Activated CD8-positive, alpha-beta memory T cell treated with anti-CD3 and anti-CD28 coated beads for 1 hour (primary cell): ENCODE results near the gene ASXL1.
"Not testable (repeated sequence)": the region's sequence is repeated elsewhere in the genome, so short reads cannot be mapped to it uniquely, and the experiment has no call there.

Experiments
- DNase-seq, 2 donors: peaks; one replicate each; pipeline ENCODE4 v3.0.0-alpha.2; 2020; ENCODE audit warnings: low read depth in 1 of 2; ENCODE audit errors: extremely low read depth in 1 of 2

Gene ASXL1

GRCh38 chr20:32464401-32465091 lies 106.4 kb downstream of the ASXL1 start:
- DNase-seq, result no peak

GRCh38 chr20:32465092-32465900 lies 107.2 kb downstream of the ASXL1 start:
- DNase-seq, result no peak

- not testable (repeated sequence) for DNase-seq
Measured at GRCh38 chr20:32465901-32466675, 108.0 kb downstream of the ASXL1 start.

- DNase-seq, result no peak
Measured at GRCh38 chr20:32466739-32467505, 108.8 kb downstream of the ASXL1 start.

GRCh38 chr20:32467506-32468312 lies 109.6 kb downstream of the ASXL1 start:
- no peak for DNase-seq

- DNase-seq, result no peak
Measured at GRCh38 chr20:32468313-32468640, 110.1 kb downstream of the ASXL1 start.

GRCh38 chr20:32468860-32469259 lies 110.7 kb downstream of the ASXL1 start:
- DNase-seq, result no peak

- no peak for DNase-seq
Measured at GRCh38 chr20:32470025-32470861, 112.1 kb downstream of the ASXL1 start.

GRCh38 chr20:32470940-32471339 lies 112.8 kb downstream of the ASXL1 start:
- no peak for DNase-seq

GRCh38 chr20:32472581-32473207 lies 114.6 kb downstream of the ASXL1 start:
- no peak for DNase-seq

GRCh38 chr20:32473231-32474008 lies 115.3 kb downstream of the ASXL1 start:
- DNase-seq, result no peak

- no peak for DNase-seq
Measured at GRCh38 chr20:32474009-32474716, 116.0 kb downstream of the ASXL1 start.

- no peak for DNase-seq
Measured at GRCh38 chr20:32474717-32474966, 116.5 kb downstream of the ASXL1 start.

GRCh38 chr20:32474967-32475811 lies 117.1 kb downstream of the ASXL1 start:
- DNase-seq, result no peak

- DNase-seq, result no peak
Measured at GRCh38 chr20:32476684-32477593, 118.8 kb downstream of the ASXL1 start.
